Neural progenitor cell (in vitro differentiated cells): ENCODE data around the gene ZMYM1.

Source experiments
- EZH2 ChIP-seq: fragments of 200-600 bp; sonication (generic); IDR thresholded peaks from 2 replicates; pipeline ENCODE4 v1.6.1; 2017; ENCODE audit warnings: antibody characterized with exemption, mild to moderate bottlenecking, moderate library complexity
- EZH2phosphoT487 ChIP-seq: fragments of 200-600 bp; sonication (generic); IDR thresholded peaks from 2 replicates; pipeline ENCODE4 v1.6.1; 2017; ENCODE audit warnings: antibody characterized with exemption
- TF ChIP-seq, protein P1 (sequence below): fragments of 200-600 bp; sonication (generic); IDR thresholded peaks from 2 replicates; pipeline ENCODE4 v1.5.1; 2017; ENCODE audit warnings: antibody characterized with exemption, mild to moderate bottlenecking

DNA sequence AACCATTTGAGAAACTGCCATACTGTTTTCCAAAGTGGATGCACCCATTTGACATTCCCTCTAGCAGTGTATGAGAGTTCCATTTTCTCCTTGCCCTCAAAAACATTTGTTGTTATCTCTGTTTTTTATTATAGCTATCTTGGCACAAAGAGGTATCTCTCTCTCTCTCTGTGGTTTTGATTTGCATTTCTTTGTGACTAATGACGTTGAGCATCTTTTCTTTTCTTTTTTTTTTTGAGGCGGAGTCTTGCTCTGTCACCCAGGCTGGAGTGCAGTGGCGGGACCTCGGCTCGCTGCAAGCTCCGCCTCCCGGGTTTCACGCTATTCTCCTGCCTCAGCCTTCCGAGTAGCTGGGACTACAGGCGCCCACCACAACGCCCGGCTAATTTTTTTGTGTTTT lies 30.1 kb upstream of the ZMYM1 start:
- TF ChIP-seq, protein P1, sequence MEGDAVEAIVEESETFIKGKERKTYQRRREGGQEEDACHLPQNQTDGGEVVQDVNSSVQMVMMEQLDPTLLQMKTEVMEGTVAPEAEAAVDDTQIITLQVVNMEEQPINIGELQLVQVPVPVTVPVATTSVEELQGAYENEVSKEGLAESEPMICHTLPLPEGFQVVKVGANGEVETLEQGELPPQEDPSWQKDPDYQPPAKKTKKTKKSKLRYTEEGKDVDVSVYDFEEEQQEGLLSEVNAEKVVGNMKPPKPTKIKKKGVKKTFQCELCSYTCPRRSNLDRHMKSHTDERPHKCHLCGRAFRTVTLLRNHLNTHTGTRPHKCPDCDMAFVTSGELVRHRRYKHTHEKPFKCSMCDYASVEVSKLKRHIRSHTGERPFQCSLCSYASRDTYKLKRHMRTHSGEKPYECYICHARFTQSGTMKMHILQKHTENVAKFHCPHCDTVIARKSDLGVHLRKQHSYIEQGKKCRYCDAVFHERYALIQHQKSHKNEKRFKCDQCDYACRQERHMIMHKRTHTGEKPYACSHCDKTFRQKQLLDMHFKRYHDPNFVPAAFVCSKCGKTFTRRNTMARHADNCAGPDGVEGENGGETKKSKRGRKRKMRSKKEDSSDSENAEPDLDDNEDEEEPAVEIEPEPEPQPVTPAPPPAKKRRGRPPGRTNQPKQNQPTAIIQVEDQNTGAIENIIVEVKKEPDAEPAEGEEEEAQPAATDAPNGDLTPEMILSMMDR: no peak
- TF ChIP-seq EZH2 (no peak), EZH2phosphoT487 (no peak)
